Measurements from ENCODE around the gene BCAT1.
"Not testable (repeated sequence)": the region's sequence is repeated elsewhere in the genome, so short reads cannot be mapped to it uniquely, and the experiment has no call there.

Gene BCAT1

GRCh38 chr12:24810378-24810777 is 138.5 kb downstream of the BCAT1 start:
- TF ChIP-seq CTCF (IDR thresholded peaks at IDR 0.05; ENCODE audit: low read length) (no peak), EZH2 (IDR thresholded peaks at IDR 0.05; ENCODE audit: borderline replicate concordance, low read length) (no peak)
- Histone ChIP-seq H3K4me1 (ENCODE audit: insufficient read depth, low read length, severe bottlenecking) (peaks cover 6% of the 10 kb centered on the region), H3K79me2 (ENCODE audit: insufficient read depth, low read length) (no peaks in the 10 kb centered on the region), H3K9me3 (ENCODE audit: low read length) (no peaks in the 10 kb centered on the region), H3K4me2 (ENCODE audit: low read length) (no peak overlapping the region), H3F3A (ENCODE audit: insufficient read depth, low read length) (no peaks in the 10 kb centered on the region), H2AFZ (ENCODE audit: low read length) (no peak overlapping the region), H3K36me3 (ENCODE audit: insufficient read depth, low read length) (no peaks in the 10 kb centered on the region), H3K9ac (ENCODE audit: low read length) (no peak overlapping the region), H3K4me3 (ENCODE audit: low read depth, low read length, poor library complexity, severe bottlenecking) (no peak overlapping the region), H3K27ac (ENCODE audit: low read depth, low read length, poor library complexity, severe bottlenecking) (no peak overlapping the region), H3K27me3 (ENCODE audit: insufficient read depth, low read length) (no peaks in the 10 kb centered on the region), H4K20me1 (ENCODE audit: insufficient read depth, low read length) (no peaks in the 10 kb centered on the region), H3K9me2 (ENCODE audit: low read depth, low read length) (no peaks in the 10 kb centered on the region)

GRCh38 chr12:24809306-24809705 is 139.6 kb downstream of the BCAT1 start:
- not testable (repeated sequence) for H3K4me3 ChIP-seq (ENCODE audit: low read depth, low read length, poor library complexity, severe bottlenecking); H3K4me2 ChIP-seq (ENCODE audit: low read length); H3K27ac ChIP-seq (ENCODE audit: low read depth, low read length, poor library complexity, severe bottlenecking); H3K4me1 ChIP-seq (ENCODE audit: insufficient read depth, low read length, severe bottlenecking); H3K9me2 ChIP-seq (ENCODE audit: low read depth, low read length); H2AFZ ChIP-seq (ENCODE audit: low read length); H3K79me2 ChIP-seq (ENCODE audit: insufficient read depth, low read length); H3K27me3 ChIP-seq (ENCODE audit: insufficient read depth, low read length); H3K9me3 ChIP-seq (ENCODE audit: low read length); H3K9ac ChIP-seq (ENCODE audit: low read length); H3K36me3 ChIP-seq (ENCODE audit: insufficient read depth, low read length); H3F3A ChIP-seq (ENCODE audit: insufficient read depth, low read length); H4K20me1 ChIP-seq (ENCODE audit: insufficient read depth, low read length)

GRCh38 chr12:24808651-24809050 is 140.2 kb downstream of the BCAT1 start:
- H3K4me2 ChIP-seq (ENCODE audit: low read length): no peak overlapping the region
- H3K9me3 ChIP-seq (ENCODE audit: low read length): no peaks in the 10 kb centered on the region
- H4K20me1 ChIP-seq (ENCODE audit: insufficient read depth, low read length): no peaks in the 10 kb centered on the region
- no peaks in the 10 kb centered on the region for H3K4me1 ChIP-seq (ENCODE audit: insufficient read depth, low read length, severe bottlenecking)
- no peak overlapping the region for H3K9ac ChIP-seq (ENCODE audit: low read length)
- no peak for TF ChIP-seq EZH2 (IDR thresholded peaks at IDR 0.05; ENCODE audit: borderline replicate concordance, low read length)
- TF ChIP-seq CTCF (IDR thresholded peaks at IDR 0.05; ENCODE audit: low read length): no peak
- H3K27me3 ChIP-seq (ENCODE audit: insufficient read depth, low read length): no peaks in the 10 kb centered on the region
- H3K36me3 ChIP-seq (ENCODE audit: insufficient read depth, low read length): no peaks in the 10 kb centered on the region
- no peak overlapping the region for H3K27ac ChIP-seq (ENCODE audit: low read depth, low read length, poor library complexity, severe bottlenecking)
- H3K9me2 ChIP-seq (ENCODE audit: low read depth, low read length): no peaks in the 10 kb centered on the region
- no peaks in the 10 kb centered on the region for H3F3A ChIP-seq (ENCODE audit: insufficient read depth, low read length)
- H2AFZ ChIP-seq (ENCODE audit: low read length): no peak overlapping the region
- H3K4me3 ChIP-seq (ENCODE audit: low read depth, low read length, poor library complexity, severe bottlenecking): no peak overlapping the region
- H3K79me2 ChIP-seq (ENCODE audit: insufficient read depth, low read length): no peaks in the 10 kb centered on the region

GRCh38 chr12:24806386-24806785 is 142.5 kb downstream of the BCAT1 start:
- H3K4me3 ChIP-seq (ENCODE audit: low read depth, low read length, poor library complexity, severe bottlenecking): no peak overlapping the region
- H3K27ac ChIP-seq (ENCODE audit: low read depth, low read length, poor library complexity, severe bottlenecking): no peak overlapping the region
- H3K79me2 ChIP-seq (ENCODE audit: insufficient read depth, low read length): no peaks in the 10 kb centered on the region
- H3K9me3 ChIP-seq (ENCODE audit: low read length): peaks cover 8% of the 10 kb centered on the region; the same call in 1 of the 2 replicates
- H3K4me2 ChIP-seq (ENCODE audit: low read length): no peak overlapping the region
- H3K4me1 ChIP-seq (ENCODE audit: insufficient read depth, low read length, severe bottlenecking): no peaks in the 10 kb centered on the region
- H3K9me2 ChIP-seq (ENCODE audit: low read depth, low read length): no peaks in the 10 kb centered on the region
- H3K27me3 ChIP-seq (ENCODE audit: insufficient read depth, low read length): no peaks in the 10 kb centered on the region
- no peak overlapping the region for H3K9ac ChIP-seq (ENCODE audit: low read length)
- H2AFZ ChIP-seq (ENCODE audit: low read length): no peak overlapping the region
- no peaks in the 10 kb centered on the region for H4K20me1 ChIP-seq (ENCODE audit: insufficient read depth, low read length)
- no peaks in the 10 kb centered on the region for H3K36me3 ChIP-seq (ENCODE audit: insufficient read depth, low read length)
- TF ChIP-seq CTCF (IDR thresholded peaks at IDR 0.05; ENCODE audit: low read length) (no peak), EZH2 (IDR thresholded peaks at IDR 0.05; ENCODE audit: borderline replicate concordance, low read length) (no peak)
- no peaks in the 10 kb centered on the region for H3F3A ChIP-seq (ENCODE audit: insufficient read depth, low read length)

Data from OCI-LY1 (cell line).